Suppressor macrophage treated with lipopolysaccharide for 4 hours (primary cell): ENCODE data around the gene ZFYVE28.

Experiments
- DNase-seq: peaks from one replicate; pipeline ENCODE4 v3.0.0-alpha.2; 2020

Gene ZFYVE28

GRCh38 chr4:2350982-2351381 lies 67.5 kb downstream of the ZFYVE28 start:
- no peak for DNase-seq

GRCh38 chr4:2348786-2349185 lies 69.7 kb downstream of the ZFYVE28 start:
- DNase-seq, result peak; percentile 33

GRCh38 chr4:2347190-2347589 lies 71.3 kb downstream of the ZFYVE28 start:
- no peak for DNase-seq

- DNase-seq, result no peak
Measured at GRCh38 chr4:2343476-2343875, 75.0 kb downstream of the ZFYVE28 start.

GRCh38 chr4:2341911-2342652 lies 76.4 kb downstream of the ZFYVE28 start:
- DNase-seq, result no peak

GRCh38 chr4:2341261-2341841 lies 77.1 kb downstream of the ZFYVE28 start:
- no peak for DNase-seq

- DNase-seq, result no peak
Measured at GRCh38 chr4:2340272-2341061, 78.0 kb downstream of the ZFYVE28 start.

- no peak for DNase-seq
Measured at GRCh38 chr4:2339458-2340271, 78.8 kb downstream of the ZFYVE28 start.

GRCh38 chr4:2338754-2339457 lies 79.5 kb downstream of the ZFYVE28 start:
- DNase-seq, result no peak

GRCh38 chr4:2337896-2338295 lies 80.5 kb downstream of the ZFYVE28 start:
- DNase-seq, result no peak

- DNase-seq, result no peak
Measured at GRCh38 chr4:2337131-2337723, 81.2 kb downstream of the ZFYVE28 start.

- no peak for DNase-seq
Measured at GRCh38 chr4:2336659-2337058, 81.8 kb downstream of the ZFYVE28 start.

- no peak for DNase-seq
Measured at GRCh38 chr4:2335729-2336101, 82.7 kb downstream of the ZFYVE28 start.

GRCh38 chr4:2334826-2335728 lies 83.4 kb downstream of the ZFYVE28 start:
- no peak for DNase-seq

- no peak for DNase-seq
Measured at GRCh38 chr4:2333916-2334644, 84.4 kb downstream of the ZFYVE28 start.

GRCh38 chr4:2333356-2333841 lies 85.0 kb downstream of the ZFYVE28 start:
- no peak for DNase-seq

GRCh38 chr4:2332976-2333319 lies 85.5 kb downstream of the ZFYVE28 start:
- DNase-seq, result no peak

- DNase-seq, result no peak
Measured at GRCh38 chr4:2332201-2332975, 86.1 kb downstream of the ZFYVE28 start.

- no peak for DNase-seq
Measured at GRCh38 chr4:2331519-2332200, 86.8 kb downstream of the ZFYVE28 start.
